ENCODE measurements around the gene CIPC. TPM values are rescaled to one million over a fixed set of nuclear protein-coding genes. Genes with fewer than 3 reads are reported as not detected.

CIPC gene
- total RNA-seq, 1 experiment from 2014 or later: 31.1 TPM

DNA sequence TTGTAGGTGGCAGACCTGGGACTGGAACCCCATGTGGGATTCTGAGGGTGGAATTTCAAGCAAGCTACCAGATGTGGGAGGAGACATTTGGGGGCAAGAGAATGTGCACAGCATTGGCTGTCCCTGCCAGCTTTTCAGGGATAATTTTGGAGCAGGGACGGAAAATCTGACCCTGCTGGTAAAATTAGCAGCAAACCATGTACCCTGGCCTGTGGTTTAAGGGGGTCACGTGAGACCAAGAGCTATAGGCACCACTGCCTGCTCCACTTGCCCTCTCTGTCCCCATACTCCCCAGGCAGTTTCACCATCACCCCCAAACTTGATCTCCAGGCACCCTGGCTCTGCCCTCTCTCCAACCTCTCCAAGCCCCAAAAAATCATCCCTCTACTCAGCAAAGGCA, 57.0 kb downstream of the CIPC start:
- no peaks in the 10 kb centered on the region for H3K9me3 ChIP-seq (ENCODE audit: low read depth, low read length, poor library complexity, severe bottlenecking)
- peaks cover 1% of the 10 kb centered on the region for H3K27me3 ChIP-seq (replicated peaks; ENCODE audit: insufficient read depth, low read depth, low read length, poor library complexity)
- CTCF ChIA-PET: no interaction called here
- no TSS peak for BruUV-seq (replicated peaks)
- peaks cover 16% of the 10 kb centered on the region for H3K4me1 ChIP-seq (ENCODE audit: insufficient read depth, low read length, poor library complexity, severe bottlenecking)
- no peak for DNase-seq (ENCODE audit: low spot score)
- H3K4me3 ChIP-seq (ENCODE audit: low read depth, low read length, poor library complexity, severe bottlenecking): no peak overlapping the region
- H3K27ac ChIP-seq (ENCODE audit: low read depth, low read length, poor library complexity, severe bottlenecking): no peak overlapping the region
- TF ChIP-seq EZH2 (IDR thresholded peaks at IDR 0.05; ENCODE audit: borderline replicate concordance, low read depth, low read length, poor library complexity, severe bottlenecking): no peak
- TF ChIP-seq, protein P1, sequence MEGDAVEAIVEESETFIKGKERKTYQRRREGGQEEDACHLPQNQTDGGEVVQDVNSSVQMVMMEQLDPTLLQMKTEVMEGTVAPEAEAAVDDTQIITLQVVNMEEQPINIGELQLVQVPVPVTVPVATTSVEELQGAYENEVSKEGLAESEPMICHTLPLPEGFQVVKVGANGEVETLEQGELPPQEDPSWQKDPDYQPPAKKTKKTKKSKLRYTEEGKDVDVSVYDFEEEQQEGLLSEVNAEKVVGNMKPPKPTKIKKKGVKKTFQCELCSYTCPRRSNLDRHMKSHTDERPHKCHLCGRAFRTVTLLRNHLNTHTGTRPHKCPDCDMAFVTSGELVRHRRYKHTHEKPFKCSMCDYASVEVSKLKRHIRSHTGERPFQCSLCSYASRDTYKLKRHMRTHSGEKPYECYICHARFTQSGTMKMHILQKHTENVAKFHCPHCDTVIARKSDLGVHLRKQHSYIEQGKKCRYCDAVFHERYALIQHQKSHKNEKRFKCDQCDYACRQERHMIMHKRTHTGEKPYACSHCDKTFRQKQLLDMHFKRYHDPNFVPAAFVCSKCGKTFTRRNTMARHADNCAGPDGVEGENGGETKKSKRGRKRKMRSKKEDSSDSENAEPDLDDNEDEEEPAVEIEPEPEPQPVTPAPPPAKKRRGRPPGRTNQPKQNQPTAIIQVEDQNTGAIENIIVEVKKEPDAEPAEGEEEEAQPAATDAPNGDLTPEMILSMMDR (conservative IDR thresholded peaks at IDR 0.05; ENCODE audit: low read depth, low read length): no peak
- intact Hi-C loops (cut with micrococcal nuclease; ENCODE audit: unreplicated experiment): no loop called here
- POLR2A ChIA-PET (ENCODE audit: low non-redundant PET): no interaction called here
- H3K36me3 ChIP-seq (ENCODE audit: insufficient read depth, low read length, poor library complexity, severe bottlenecking): no peaks in the 10 kb centered on the region

DNA sequence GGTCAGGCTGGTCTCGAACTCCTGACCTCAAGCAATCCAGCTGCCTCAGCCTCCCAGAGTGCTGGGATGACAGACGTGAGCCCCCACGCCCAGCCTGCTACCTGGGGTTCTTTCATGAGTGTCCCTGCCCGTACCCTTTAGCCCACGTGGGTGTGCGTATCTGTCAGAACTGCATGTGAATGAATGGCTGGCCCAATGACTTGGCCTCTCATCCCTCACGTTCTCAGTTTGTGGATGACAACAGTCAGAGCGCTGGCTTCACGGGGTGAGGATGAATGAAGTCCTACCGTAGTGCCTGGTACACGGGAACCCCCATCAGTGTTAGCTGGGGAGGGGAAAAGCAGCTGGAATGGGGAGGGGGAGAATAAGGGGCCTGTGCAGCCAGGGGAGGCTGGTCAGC, 59.7 kb downstream of the CIPC start:
- Histone ChIP-seq H3K9me3 (ENCODE audit: low read depth, low read length, poor library complexity, severe bottlenecking) (no peaks in the 10 kb centered on the region), H3K27ac (ENCODE audit: low read depth, low read length, poor library complexity, severe bottlenecking) (no peak overlapping the region), H3K36me3 (ENCODE audit: insufficient read depth, low read length, poor library complexity, severe bottlenecking) (no peaks in the 10 kb centered on the region), H3K4me3 (ENCODE audit: low read depth, low read length, poor library complexity, severe bottlenecking) (no peak overlapping the region), H3K27me3 (replicated peaks; ENCODE audit: insufficient read depth, low read depth, low read length, poor library complexity) (peaks cover 5% of the 10 kb centered on the region), H3K4me1 (ENCODE audit: insufficient read depth, low read length, poor library complexity, severe bottlenecking) (peaks cover 16% of the 10 kb centered on the region)
- POLR2A ChIA-PET (ENCODE audit: low non-redundant PET): no interaction called here
- no TSS peak for BruUV-seq (replicated peaks)
- intact Hi-C loops (cut with micrococcal nuclease; ENCODE audit: unreplicated experiment): no loop called here
- CTCF ChIA-PET: interaction anchor here (0.6 kb wide), 1 partner anchor 1613 kb away, joined by 4 read pairs; no protein-coding TSS in a partner anchor
- TF ChIP-seq EZH2 (IDR thresholded peaks at IDR 0.05; ENCODE audit: borderline replicate concordance, low read depth, low read length, poor library complexity, severe bottlenecking): no peak
- TF ChIP-seq, protein P1 (conservative IDR thresholded peaks at IDR 0.05; ENCODE audit: low read depth, low read length): no peak
- DNase-seq (ENCODE audit: low spot score): no peak

DNA sequence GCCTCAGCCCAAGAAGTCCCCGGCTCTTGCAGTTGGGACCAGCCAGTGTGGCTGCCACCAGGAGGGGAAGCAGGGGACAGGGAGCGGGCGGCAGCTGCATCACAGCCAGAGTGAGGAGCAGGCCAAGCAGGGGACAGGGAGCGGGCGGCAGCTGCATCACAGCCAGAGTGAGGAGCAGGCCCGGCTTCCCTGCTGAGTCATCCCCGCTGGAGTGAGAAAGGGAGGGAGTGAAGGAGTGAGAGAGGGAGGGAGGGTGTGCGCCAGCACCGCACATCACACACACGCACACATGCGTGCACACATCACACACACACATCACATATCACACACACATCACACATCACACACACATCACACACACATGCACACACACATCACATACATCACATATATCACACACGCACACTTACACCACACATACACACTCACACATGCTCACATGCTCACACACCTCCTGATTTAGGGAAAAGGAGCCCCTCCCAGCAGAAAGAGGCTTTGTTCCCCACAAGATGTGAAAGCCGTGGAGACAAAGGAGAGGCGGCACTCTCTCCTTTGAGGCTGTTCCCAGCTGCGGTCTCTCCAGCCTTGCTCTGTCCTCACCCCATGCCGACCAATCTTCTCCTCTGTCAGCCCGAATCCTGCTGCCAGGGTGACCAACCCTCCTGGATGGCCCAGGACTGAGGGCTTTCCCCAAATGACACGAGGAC, 60.3 kb downstream of the CIPC start:
- Histone ChIP-seq H3K4me1 (ENCODE audit: insufficient read depth, low read length, poor library complexity, severe bottlenecking) (peaks cover 16% of the 10 kb centered on the region), H3K36me3 (ENCODE audit: insufficient read depth, low read length, poor library complexity, severe bottlenecking) (no peaks in the 10 kb centered on the region), H3K4me3 (ENCODE audit: low read depth, low read length, poor library complexity, severe bottlenecking) (no peak overlapping the region), H3K27ac (ENCODE audit: low read depth, low read length, poor library complexity, severe bottlenecking) (no peak overlapping the region), H3K27me3 (replicated peaks; ENCODE audit: insufficient read depth, low read depth, low read length, poor library complexity) (peaks cover 10% of the 10 kb centered on the region), H3K9me3 (ENCODE audit: low read depth, low read length, poor library complexity, severe bottlenecking) (no peaks in the 10 kb centered on the region)
- intact Hi-C loops (cut with micrococcal nuclease; ENCODE audit: unreplicated experiment): no loop called here
- BruUV-seq (replicated peaks): no TSS peak
- no peak for TF ChIP-seq EZH2 (IDR thresholded peaks at IDR 0.05; ENCODE audit: borderline replicate concordance, low read depth, low read length, poor library complexity, severe bottlenecking)
- TF ChIP-seq, protein P1 (conservative IDR thresholded peaks at IDR 0.05; ENCODE audit: low read depth, low read length): no peak
- CTCF ChIA-PET: no interaction called here
- POLR2A ChIA-PET (ENCODE audit: low non-redundant PET): no interaction called here
- peak; percentile 62 for DNase-seq (ENCODE audit: low spot score)
